ENCODE data around the gene RIMS3.
"Not testable (repeated sequence)": the region's sequence is repeated elsewhere in the genome, so short reads cannot be mapped to it uniquely, and the experiment has no call there.

Gene RIMS3

DNA sequence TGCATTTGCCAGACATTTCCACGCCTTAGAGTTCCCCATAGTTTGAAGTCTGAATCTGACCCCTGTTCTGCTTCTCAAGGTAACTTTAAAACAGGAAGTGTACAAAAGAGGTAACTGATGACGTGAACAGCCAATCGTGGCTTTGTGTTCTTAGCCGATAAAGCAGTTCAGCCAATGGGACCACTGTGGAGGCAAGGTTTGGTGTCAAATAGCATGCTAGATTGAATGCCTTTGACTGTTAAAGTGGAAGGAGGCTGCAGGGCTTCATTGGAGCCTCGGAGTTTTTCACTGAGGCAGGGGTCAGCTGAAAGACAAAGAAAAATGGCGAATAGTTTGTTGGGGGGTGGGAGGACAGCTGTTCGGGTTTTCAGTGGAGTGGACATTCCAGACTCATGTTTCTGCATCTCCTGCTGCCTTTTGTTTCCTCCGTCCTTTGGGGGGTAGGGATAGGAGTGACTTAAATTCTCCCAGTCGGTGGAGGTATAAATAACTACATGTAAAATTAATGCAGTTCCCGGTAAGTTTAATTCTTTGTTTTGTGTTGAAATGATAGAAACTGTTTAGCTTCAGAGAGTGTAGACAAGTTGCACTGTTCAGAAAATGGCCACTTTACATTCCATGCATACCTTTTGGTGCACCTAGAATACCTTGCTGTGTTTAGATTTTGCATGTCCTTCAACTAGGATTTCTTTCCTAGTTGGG, 43.8 kb upstream of the RIMS3 start:
- DNase-seq (ENCODE audit: low spot score): peak; percentile 84
- TF ChIP-seq, protein P1, sequence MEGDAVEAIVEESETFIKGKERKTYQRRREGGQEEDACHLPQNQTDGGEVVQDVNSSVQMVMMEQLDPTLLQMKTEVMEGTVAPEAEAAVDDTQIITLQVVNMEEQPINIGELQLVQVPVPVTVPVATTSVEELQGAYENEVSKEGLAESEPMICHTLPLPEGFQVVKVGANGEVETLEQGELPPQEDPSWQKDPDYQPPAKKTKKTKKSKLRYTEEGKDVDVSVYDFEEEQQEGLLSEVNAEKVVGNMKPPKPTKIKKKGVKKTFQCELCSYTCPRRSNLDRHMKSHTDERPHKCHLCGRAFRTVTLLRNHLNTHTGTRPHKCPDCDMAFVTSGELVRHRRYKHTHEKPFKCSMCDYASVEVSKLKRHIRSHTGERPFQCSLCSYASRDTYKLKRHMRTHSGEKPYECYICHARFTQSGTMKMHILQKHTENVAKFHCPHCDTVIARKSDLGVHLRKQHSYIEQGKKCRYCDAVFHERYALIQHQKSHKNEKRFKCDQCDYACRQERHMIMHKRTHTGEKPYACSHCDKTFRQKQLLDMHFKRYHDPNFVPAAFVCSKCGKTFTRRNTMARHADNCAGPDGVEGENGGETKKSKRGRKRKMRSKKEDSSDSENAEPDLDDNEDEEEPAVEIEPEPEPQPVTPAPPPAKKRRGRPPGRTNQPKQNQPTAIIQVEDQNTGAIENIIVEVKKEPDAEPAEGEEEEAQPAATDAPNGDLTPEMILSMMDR (IDR thresholded peaks at IDR 0.05): no peak
- Histone ChIP-seq H3K27ac (peak overlapping the region in 1 of 2 donors; percentile 72), H3K4me3 (peak overlapping the region; percentile 68)

- DNase-seq (ENCODE audit: low spot score): no peak
- peak overlapping the region in 1 of 2 donors; percentile 72 for H3K27ac ChIP-seq
- TF ChIP-seq, protein P1 (IDR thresholded peaks at IDR 0.05): no peak
- H3K4me3 ChIP-seq: peak overlapping the region; percentile 68
These were observed 43.2 kb upstream of the RIMS3 start for GRCh38 chr1:40708750-40709099.

GRCh38 chr1:40706626-40707025, 41.1 kb upstream of the RIMS3 start:
- DNase-seq (ENCODE audit: low spot score): no peak
- no peak overlapping the region for H3K4me3 ChIP-seq
- H3K27ac ChIP-seq: no peak overlapping the region
- TF ChIP-seq, protein P1 (IDR thresholded peaks at IDR 0.05): no peak

GRCh38 chr1:40704817-40705733, 39.6 kb upstream of the RIMS3 start:
- H3K27ac ChIP-seq: no peak overlapping the region
- no peak for DNase-seq (ENCODE audit: low spot score)
- TF ChIP-seq, protein P1 (IDR thresholded peaks at IDR 0.05): no peak
- H3K4me3 ChIP-seq: no peak overlapping the region

DNA sequence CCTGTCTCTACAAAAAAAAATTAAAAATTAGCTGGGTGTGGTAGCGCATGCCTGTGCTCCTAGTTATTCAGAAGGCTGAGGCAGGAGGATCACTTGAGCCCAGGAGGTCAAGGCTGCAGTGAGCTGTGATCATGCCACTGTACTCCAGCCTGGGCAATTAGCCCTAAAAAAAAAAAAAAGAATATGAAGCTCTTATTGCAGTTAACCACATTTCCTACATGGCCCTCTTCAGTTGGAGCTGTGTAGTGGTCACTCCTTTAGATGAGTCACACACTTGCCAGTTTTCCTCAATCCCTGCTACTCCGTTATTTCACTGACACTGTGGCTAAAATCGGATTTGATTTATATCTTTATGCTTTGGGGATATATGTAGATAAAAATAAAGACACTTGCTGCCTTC, 37.8 kb upstream of the RIMS3 start:
- H3K27ac ChIP-seq: no peak overlapping the region
- H3K4me3 ChIP-seq: no peak overlapping the region
- no peak for DNase-seq (ENCODE audit: low spot score)
- TF ChIP-seq, protein P1 (IDR thresholded peaks at IDR 0.05): no peak

- not testable (repeated sequence) for H3K27ac ChIP-seq; H3K4me3 ChIP-seq; DNase-seq (ENCODE audit: low spot score)
These were observed 37.3 kb upstream of the RIMS3 start for GRCh38 chr1:40702810-40703209.

GRCh38 chr1:40701684-40702083, 36.2 kb upstream of the RIMS3 start:
- TF ChIP-seq, protein P1 (IDR thresholded peaks at IDR 0.05): no peak
- Histone ChIP-seq H3K4me3 (no peak overlapping the region), H3K27ac (no peak overlapping the region)
- DNase-seq (ENCODE audit: low spot score): no peak

All from coronary artery (tissue), 2 donors.